Measurements from ENCODE around the gene SHROOM3.
A peak's percentile ranks its signal among the peaks of the same experiment; 100 is the strongest.

Gene SHROOM3

GRCh38 chr4:76544725-76545124 is 109.7 kb downstream of the SHROOM3 start:
- DNase-seq: no peak

DNA sequence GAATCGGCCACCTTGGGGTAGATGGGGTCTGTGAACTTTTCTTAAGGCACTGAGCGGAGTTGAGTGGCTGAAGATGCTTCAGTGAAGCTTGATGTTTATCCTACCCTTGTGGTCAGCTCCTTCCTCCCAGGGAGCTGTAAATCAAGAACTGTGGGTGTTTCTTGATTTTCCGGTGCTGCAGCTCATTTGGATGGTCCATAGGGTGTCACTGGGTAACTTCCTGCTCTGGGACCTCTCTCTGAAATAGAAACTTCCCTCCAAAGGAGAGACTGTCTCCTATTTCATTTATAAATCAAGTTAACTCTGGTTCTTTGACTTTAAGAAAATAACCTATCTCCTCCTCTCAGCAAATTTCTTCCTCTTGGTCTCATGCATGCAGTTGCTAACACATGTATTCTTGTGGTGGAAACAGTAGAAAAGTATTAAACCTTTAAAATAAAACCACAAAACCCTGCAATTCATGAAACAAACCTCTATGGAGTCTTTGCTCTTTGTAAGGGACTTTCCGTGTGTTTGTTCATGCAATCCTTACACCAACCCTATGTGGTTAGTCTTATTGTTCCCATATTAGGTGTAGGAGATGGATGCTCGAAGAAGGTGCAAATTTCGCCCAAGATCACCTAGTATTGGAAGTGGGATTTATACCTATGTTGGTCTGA is 110.3 kb downstream of the SHROOM3 start:
- DNase-seq: peak; percentile 6

GRCh38 chr4:76546327-76546726 is 111.3 kb downstream of the SHROOM3 start:
- no peak for DNase-seq

- no peak for DNase-seq
Measured at GRCh38 chr4:76546759-76547742, 112.0 kb downstream of the SHROOM3 start.

DNA sequence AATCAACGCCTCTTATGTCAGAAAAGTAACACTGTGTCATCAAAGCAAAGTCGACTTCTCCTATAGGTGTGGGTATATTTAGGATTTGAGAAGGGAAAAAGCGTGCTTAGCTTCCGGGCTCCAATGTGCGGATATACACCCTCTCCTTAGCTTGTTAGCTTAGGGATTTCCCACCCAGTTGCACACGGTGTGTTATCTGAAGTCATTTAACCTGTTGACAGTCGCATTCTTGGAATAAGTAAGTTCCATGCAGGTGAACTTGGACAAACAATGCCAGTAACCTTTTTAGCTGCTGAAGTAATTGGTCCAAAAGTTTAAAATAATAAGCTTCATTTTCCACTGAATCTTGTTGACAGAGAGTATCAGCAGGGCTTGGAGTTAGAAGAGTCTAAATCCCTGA is 113.7 kb downstream of the SHROOM3 start:
- DNase-seq: no peak

- DNase-seq: no peak
Measured at GRCh38 chr4:76549765-76550164, 114.7 kb downstream of the SHROOM3 start.

DNA sequence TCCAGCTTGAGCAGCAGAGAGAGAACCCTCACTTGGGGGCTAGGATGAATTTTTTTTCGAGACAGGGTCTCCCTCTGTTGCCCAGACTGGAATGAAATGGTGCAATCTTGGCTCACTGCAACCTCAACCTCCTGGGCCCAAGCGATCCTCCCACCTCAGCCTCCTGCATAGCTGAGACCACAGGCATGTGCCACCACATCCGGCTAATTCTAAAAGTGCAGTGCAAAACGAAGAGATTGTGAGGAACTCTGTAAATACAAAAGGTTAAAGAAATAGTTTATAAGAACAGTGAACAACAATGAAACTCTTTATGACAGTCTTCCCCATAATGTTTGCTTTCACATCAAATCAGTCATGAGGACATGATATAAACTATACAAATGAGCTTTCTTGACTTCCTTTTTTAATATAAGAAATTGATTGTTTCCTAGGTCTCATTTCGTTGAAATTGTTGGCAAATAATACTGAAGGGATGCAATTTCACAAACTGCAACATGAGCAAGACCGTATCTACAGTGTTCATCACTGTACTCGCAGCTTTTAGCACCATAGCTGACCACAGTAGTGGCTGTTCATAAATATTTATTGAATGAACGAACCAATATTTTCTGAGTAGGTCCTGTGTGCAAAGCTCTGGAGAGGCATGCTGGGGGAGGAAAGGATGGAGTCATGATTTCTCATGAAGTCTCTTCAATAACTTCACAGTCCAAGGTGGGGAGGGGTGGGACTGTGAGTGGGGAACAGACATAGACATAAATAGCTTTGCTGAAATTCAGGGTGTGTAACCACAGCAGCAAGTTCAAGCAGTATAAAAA is 116.1 kb downstream of the SHROOM3 start:
- no peak for DNase-seq

DNA sequence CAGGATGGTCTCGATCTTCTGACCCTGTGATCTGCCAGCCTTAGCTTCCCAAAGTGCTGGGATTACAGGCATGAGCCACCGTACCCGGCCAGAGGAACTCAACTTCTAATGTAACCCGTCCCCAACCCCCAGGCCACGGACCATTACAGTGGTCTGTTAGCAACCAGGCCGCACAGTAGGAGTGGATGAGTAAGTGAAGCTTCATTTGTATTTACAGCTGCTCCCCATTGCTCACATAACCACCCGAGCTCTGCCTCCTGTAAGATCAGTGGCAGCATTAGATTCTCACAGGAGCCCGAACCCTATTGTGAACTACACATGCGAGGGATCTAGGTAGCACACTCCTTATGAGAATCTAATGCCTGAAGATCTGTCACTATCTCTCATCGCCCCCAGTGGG is 119.6 kb downstream of the SHROOM3 start:
- no peak for DNase-seq

DNA sequence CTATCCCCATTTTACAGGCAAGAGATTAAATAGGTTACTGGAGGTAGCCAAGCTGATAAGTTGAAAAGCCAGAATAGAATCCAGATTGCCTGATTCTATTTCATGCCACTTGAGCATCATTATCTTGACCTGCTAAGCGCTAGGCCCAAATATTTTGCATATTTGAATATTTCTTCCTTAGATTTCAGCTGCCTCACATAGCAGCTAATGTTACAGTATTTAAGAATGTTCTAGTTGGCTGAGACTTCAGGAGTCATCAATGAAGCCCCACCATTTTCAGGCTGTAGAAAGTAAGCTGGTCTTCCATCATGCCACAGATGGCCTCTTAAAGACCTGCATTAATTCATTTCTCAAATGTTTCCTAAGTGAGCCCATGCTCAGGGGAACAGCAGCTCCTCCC is 121.4 kb downstream of the SHROOM3 start:
- DNase-seq: no peak

- no peak for DNase-seq
Measured at GRCh38 chr4:76558396-76559235, 123.6 kb downstream of the SHROOM3 start.

GRCh38 chr4:76559236-76560071 is 124.4 kb downstream of the SHROOM3 start:
- DNase-seq: no peak

- no peak for DNase-seq
Measured at GRCh38 chr4:76562161-76562560, 127.1 kb downstream of the SHROOM3 start.

GRCh38 chr4:76562836-76563453 is 127.9 kb downstream of the SHROOM3 start:
- DNase-seq: no peak

GRCh38 chr4:76563454-76564122 is 128.6 kb downstream of the SHROOM3 start:
- peak; percentile 25 for DNase-seq

DNA sequence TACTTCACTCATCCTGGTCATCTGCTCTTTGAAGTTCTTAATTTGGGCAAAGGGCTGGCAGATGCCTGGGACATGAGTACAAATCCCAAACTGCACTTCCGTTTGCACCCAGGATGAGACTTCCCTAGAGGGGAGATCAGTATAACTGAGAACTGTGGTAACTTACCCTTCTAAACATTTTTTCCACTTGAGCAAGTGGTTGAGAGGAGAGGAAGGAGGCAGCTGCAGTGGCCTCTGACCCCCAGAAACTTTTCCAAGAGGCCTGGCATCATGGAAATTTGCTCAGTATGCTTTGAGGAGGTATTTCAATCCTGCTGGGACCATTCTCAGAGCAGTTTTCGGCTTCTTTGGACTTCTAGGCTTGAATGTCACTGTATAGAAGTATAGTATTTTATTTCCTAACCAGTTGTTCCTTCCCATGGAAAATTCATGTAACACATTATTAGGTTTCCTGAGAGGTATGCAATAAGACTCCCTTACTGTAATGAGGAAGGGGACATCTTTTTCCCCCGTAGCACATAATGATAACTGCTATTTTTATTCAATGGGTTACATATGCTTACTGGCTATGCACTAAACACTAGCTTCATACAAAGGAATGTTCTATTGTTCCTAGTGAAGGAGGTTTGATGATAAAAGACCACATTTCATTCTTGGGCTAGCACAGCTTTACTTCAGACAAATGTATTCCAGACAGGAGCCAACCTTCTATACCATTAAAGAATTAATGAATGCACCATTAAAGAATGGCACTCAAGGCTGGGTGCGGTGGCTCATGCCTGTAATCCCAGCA is 129.3 kb downstream of the SHROOM3 start:
- no peak for DNase-seq

DNA sequence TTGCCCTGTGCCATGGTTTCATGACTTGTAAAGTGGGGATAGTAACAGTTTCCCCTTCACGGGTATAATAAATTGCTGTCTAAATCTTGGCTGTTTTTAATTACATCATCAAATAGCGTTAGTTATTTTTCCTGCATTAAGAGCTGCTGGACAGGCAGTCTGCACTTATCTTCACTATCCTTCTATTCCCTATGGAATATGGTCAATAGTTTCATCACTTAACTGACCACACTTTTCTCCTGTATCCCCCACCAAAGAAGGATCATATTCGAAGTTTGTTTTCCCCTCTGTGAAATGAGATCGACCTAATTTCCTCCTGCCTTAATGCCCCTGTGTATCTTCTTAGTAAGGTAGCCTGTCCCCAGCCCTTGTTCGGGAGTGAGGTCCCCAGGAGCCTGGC is 133.2 kb downstream of the SHROOM3 start:
- DNase-seq: no peak

DNA sequence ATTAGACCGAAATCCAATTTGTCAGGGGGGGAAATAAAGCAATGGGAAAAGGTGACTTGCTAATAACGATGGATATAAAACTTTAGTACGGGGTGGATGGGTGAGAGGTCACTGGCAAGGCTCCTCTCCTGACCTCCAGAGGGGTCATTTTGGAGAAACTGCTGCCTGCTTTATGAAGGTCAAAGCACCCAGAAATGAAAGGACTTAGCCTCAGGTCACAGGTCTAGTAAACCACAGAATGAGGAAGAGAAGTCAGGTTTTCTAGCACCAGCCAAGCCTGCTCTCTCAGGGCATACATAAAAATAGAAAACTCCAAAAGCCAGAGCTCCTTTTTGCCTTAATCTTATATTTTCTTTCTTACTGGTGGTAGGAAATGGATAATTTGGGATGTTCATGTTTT is 134.2 kb downstream of the SHROOM3 start:
- no peak for DNase-seq

GRCh38 chr4:76569706-76570105 is 134.7 kb downstream of the SHROOM3 start:
- no peak for DNase-seq

All from activated CD4-positive, alpha-beta T cell treated with anti-CD3 and anti-CD28 coated beads, Interleukin-2, Interleukin-6, amounts not matched to agents 100 ng/mL and 50 ng/mL, durations not matched to agents 16 hours and 8 hours (primary cell).